Activated CD4-positive, alpha-beta T cell treated with anti-CD3 and anti-CD28 coated beads, Interleukin-2, amount 50 U/mL, for 1 hour (primary cell): Measurements from ENCODE around the gene ACHE.
"Not testable (repeated sequence)": the region's sequence is repeated elsewhere in the genome, so short reads cannot be mapped to it uniquely, and the experiment has no call there.

ENCODE experiments used
- DNase-seq: peaks from one replicate; pipeline ENCODE4 v3.0.0-alpha.2; 2020

Gene ACHE

DNA sequence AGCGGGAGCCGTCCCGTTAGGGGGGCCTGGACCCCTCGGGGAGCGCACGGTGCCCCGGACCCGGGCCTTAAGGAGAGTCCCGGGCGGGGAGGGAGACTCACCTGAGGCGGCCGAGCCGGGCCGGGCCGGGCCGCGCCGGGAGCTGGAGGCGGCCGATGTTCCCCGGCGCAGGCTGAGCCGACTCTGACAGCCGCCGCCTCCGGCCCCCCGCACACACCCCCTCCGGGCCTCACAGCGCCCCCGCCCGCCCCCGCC is at the start of gene ACHE:
TSS of gene ACHE (minus strand) at position 188 of the 255 bp plus-strand sequence. CDS start 1,656 bp downstream, outside the sequence.
- DNase-seq = no peak

GRCh38 chr7:100944138-100944537 is 48.5 kb upstream of the ACHE start:
- no peak for DNase-seq

- no peak for DNase-seq
These were observed 48.0 kb upstream of the ACHE start for GRCh38 chr7:100943693-100944092.

- no peak for DNase-seq
These were observed 46.5 kb upstream of the ACHE start for GRCh38 chr7:100942045-100942774.

DNA sequence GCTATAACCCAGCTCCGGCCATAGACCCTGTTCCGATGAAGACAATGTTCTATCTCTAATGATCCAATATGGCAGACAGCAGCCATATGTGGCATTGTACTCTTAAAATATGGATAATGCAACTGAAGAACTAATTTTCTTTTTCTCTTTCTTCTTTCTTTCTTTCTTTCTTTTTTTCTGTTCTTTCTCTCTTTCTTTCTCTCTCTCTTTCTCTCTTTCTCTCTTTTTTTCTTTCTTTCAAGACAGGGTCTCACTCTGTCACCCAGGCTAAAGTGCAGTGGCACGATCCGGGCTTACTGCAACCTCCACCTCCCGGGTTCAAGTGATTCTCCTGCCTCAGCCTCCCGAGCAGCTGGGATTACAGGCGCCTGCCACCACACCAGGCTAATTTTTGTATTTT is 40.5 kb upstream of the ACHE start:
- not testable (repeated sequence) for DNase-seq

DNA sequence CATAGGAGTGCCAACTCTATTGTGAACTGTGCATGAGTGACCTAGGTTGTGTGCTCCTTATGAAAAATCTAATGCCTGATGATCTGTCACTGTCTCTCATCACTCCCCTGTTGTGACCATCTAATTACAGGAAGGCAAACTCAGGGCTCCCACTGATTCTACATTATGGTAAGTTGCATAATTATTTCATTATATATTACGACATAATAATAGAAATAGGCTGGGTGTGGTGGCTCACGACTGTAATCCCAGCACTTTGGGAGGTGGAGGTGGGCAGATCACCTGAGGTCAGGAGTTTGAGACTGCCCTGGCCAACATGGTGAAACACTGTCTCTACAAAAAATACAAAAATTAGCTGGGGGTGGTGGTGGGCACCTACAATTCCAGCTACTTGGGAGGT is 39.7 kb upstream of the ACHE start:
- DNase-seq = not testable (repeated sequence)

DNA sequence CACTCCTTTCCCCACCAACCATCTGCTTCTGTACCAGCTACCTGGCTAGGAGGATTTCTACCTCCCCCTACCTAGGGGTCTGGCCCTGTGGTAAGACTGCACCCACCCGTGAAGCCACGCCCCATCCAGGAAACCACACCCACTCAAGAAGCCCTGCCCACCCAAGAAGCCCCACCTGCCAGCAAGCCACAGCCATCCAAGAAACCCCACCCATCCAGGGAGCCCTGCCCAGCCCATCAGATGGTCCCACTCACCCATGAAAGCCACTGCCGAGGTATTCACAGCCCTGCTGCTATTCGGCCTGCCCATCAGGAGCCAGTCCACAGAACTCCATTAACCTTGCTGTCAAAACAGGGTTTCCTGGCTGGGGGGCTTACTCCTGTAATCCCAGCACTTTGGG is 38.0 kb upstream of the ACHE start:
- no peak for DNase-seq

- DNase-seq = no peak
These were observed 34.1 kb upstream of the ACHE start for GRCh38 chr7:100929808-100930174.

- DNase-seq = not testable (repeated sequence)
These were observed 27.9 kb upstream of the ACHE start for GRCh38 chr7:100923616-100924015.

GRCh38 chr7:100921039-100921438 is 25.4 kb upstream of the ACHE start:
- no peak for DNase-seq

DNA sequence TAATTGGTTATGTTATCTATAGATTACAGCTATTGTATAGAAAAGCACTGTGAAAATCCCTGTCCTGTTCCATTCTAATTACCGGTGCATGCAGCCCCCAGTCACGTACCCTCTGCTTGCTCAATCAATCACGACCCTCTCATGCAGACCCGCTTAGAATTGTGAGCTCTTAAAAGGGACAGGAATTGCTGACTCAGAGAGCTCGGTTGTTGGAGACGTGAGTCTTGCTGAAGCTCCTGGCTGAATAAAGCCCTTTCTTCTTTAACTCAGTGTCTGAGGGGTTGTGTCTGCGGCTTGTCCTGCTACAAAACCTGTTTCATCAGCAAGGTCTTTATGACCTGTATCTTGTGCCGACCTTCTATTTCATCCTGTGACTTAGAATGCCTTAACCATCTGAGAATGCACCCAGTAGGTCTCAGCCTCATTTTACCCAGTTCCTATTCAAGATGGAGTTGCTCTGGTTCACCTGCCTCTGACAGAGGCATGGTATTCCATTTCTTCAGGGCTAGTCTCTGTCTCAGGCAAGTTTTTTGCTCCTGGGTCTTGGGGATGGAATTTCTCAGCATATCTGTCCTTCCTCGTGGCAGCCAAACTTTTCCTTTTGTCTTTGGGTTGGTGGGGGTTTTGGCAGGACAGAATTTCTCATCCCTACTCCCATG is 24.2 kb upstream of the ACHE start:
- not testable (repeated sequence) for DNase-seq

- not testable (repeated sequence) for DNase-seq
These were observed 23.6 kb upstream of the ACHE start for GRCh38 chr7:100919335-100919734.

DNA sequence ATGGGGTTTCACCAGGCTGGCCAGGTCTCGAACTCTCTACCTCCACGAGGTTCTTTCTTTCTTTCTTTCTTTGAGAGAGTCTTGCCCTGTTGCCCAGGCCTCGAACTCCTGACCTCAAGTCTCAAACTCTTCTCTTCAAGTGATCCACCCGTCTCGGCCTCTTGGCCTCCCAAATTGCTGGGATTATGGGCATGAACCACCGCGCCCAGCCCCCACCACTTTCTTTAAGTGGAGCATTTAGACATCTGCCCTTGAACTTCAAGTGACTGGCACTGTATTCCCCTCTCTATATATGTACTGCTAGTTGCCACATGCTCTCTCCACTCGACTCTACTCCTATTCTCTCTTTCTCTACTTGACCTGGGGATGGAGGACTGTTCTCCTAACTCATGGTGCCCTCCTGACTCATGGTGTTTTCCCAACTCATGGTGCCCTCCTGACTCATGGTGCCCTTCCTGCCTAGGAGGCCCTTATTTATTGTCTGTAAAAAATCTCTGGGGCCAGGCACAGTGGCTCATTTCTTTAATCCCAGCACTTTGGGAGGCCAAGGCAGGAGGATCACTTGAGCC is 19.3 kb upstream of the ACHE start:
- no peak for DNase-seq

DNA sequence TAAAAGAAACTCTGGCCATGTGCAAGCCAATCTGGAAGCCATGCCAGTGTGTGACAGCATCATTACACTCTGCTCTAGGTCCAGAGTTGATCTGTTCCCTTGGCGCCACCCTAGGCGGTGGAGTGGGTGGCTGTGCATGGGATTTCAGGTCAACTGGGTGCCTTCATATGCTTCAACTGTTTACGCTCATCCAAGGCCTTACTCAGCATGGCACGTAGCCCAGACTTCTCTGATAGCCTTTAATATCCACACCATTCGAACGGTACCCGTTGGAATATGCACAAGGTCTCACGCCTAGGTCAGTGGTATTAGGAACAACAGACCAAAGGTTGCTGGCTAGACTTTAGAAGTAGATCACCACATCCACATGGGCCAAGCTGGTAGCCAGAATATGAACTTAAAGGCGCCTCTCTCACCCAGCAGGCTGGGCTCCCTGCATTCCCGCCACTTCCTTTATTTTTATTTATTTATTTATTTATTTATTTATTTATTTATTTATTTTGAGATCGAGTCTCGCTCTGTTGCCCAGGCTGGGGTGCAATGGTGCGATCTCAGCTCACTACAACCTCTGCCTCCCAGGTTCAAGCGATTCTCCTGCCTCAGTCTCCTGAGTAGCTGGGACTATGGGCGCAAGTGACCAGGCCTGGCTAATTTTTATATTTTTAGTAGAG is 18.7 kb upstream of the ACHE start:
- no peak for DNase-seq

GRCh38 chr7:100911484-100911883 is 15.8 kb upstream of the ACHE start:
- DNase-seq = no peak

GRCh38 chr7:100910443-100910842 is 14.8 kb upstream of the ACHE start:
- not testable (repeated sequence) for DNase-seq

- no peak for DNase-seq
These were observed 12.8 kb upstream of the ACHE start for GRCh38 chr7:100908512-100908911.

GRCh38 chr7:100902638-100903037 is 7.0 kb upstream of the ACHE start:
- no peak for DNase-seq

- DNase-seq = no peak
These were observed 6.2 kb upstream of the ACHE start for GRCh38 chr7:100901921-100902332.

GRCh38 chr7:100900978-100901377 is 5.3 kb upstream of the ACHE start:
- DNase-seq = no peak

GRCh38 chr7:100899432-100899831 is 3.7 kb upstream of the ACHE start:
- no peak for DNase-seq

- DNase-seq = no peak
These were observed 2.2 kb upstream of the ACHE start for GRCh38 chr7:100897772-100898454.
